ENCODE measurements around the gene CDC14A. TPM values are rescaled to one million over a fixed set of nuclear protein-coding genes. Genes with fewer than 3 reads are reported as not detected.

The CDC14A gene
- total and polyA plus RNA-seq, 2 of the 8 experiments (the other 6 are each of a cell fraction or from before 2014, with no cell fraction given), result 3.2 to 8.9 TPM

DNA sequence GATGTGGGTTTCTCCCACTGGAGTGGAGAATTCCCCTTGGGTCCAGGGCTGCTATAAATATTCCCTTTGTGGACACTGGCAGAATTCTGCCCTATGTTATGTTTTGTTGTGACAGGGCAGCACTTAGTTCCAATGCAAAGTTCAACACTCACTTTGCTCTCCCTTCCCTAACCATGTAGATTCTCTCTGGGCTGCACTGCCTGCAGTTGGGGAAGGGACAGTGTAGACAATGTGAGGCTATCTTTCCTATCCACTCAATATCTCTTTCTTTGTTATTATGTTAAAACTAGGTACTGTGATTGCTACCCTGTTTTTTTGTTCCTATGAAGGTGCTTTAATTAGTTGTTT, 205.3 kb downstream of the CDC14A start:
- H4K20me1 ChIP-seq (replicated peaks in 1 of 2; ENCODE audit: control insufficient read depth in 1 of 2, insufficient read depth in 2 of 2, low read length in 2 of 2), result no peaks in the 10 kb centered on the region
- H2BK120ac ChIP-seq (replicated peaks; ENCODE audit: low read depth, low read length), result no peak overlapping the region
- TF ChIP-seq SIX5 (IDR thresholded peaks at IDR 0.05; ENCODE audit: low read depth, low read length), result no peak
- no peak for TF ChIP-seq GTF2F1 (IDR thresholded peaks at IDR 0.05; ENCODE audit: borderline replicate concordance, low read depth, low read length)
- TF ChIP-seq, protein P1, sequence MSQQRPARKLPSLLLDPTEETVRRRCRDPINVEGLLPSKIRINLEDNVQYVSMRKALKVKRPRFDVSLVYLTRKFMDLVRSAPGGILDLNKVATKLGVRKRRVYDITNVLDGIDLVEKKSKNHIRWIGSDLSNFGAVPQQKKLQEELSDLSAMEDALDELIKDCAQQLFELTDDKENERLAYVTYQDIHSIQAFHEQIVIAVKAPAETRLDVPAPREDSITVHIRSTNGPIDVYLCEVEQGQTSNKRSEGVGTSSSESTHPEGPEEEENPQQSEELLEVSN (IDR thresholded peaks at IDR 0.05), result no peak
- no peak for TF ChIP-seq FOSL1 (IDR thresholded peaks at IDR 0.05; ENCODE audit: insufficient read depth, low read depth, low read length)
- TF ChIP-seq, protein P2, sequence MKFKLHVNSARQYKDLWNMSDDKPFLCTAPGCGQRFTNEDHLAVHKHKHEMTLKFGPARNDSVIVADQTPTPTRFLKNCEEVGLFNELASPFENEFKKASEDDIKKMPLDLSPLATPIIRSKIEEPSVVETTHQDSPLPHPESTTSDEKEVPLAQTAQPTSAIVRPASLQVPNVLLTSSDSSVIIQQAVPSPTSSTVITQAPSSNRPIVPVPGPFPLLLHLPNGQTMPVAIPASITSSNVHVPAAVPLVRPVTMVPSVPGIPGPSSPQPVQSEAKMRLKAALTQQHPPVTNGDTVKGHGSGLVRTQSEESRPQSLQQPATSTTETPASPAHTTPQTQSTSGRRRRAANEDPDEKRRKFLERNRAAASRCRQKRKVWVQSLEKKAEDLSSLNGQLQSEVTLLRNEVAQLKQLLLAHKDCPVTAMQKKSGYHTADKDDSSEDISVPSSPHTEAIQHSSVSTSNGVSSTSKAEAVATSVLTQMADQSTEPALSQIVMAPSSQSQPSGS (IDR thresholded peaks at IDR 0.05; ENCODE audit: low read length), result no peak
- no peak for TF ChIP-seq TAF7 (optimal IDR thresholded peaks at IDR 0.05; ENCODE audit: borderline replicate concordance, low read depth, low read length)
- TF ChIP-seq, protein P3, sequence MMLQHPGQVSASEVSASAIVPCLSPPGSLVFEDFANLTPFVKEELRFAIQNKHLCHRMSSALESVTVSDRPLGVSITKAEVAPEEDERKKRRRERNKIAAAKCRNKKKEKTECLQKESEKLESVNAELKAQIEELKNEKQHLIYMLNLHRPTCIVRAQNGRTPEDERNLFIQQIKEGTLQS (IDR thresholded peaks at IDR 0.05; ENCODE audit: insufficient read depth, low read depth, low read length), result no peak
- no peak for TF ChIP-seq HDAC2 (IDR thresholded peaks at IDR 0.05; ENCODE audit: borderline replicate concordance in 1 of 2, low read depth in 2 of 2, low read length in 2 of 2)
- TF ChIP-seq POLR2AphosphoS5 (IDR thresholded peaks at IDR 0.05; ENCODE audit: low read depth, low read length), result no peak
- no peak for TF ChIP-seq SAP30 (IDR thresholded peaks at IDR 0.05; ENCODE audit: insufficient read depth, insufficient replicate concordance, low read length)
- no peak for TF ChIP-seq NANOG (IDR thresholded peaks at IDR 0.05; ENCODE audit: insufficient read depth, low read depth, low read length, poor library complexity, severe bottlenecking)

More for the DNA sequence above, 205.3 kb downstream of the CDC14A start:
- Histone ChIP-seq H2AK5ac (ENCODE audit: low read depth, low read length) (no peak overlapping the region), H3K23me2 (ENCODE audit: low read depth, low read length) (no peaks in the 10 kb centered on the region), H4K5ac (ENCODE audit: insufficient read length, low read depth, low read length) (no peak overlapping the region), H3K27ac (ENCODE audit: low read depth, low read length) (no peak overlapping the region), H2BK20ac (ENCODE audit: low read length) (no peak overlapping the region), H4K91ac (replicated peaks; ENCODE audit: insufficient read length, low read length) (no peak overlapping the region), H3K9me3 (ENCODE audit: insufficient read depth in 2 of 2, low read depth in 1 of 2, low read length in 1 of 2) (no peaks in the 10 kb centered on the region), H4K8ac (ENCODE audit: extremely low read depth, insufficient read depth, low read length) (no peak overlapping the region; the same call in 1 of the 2 replicates), H3K56ac (replicated peaks; ENCODE audit: insufficient read length, low read depth, low read length) (no peak overlapping the region), H2BK5ac (ENCODE audit: low read depth, low read length) (no peak overlapping the region), H3K9ac (replicated peaks in 1 of 4; ENCODE audit: extremely low read depth in 1 of 4, low read depth in 3 of 4, low read length in 3 of 4) (no peak overlapping the region), H2AFZ (ENCODE audit: low read length) (peak overlapping the region; percentile 49; the same call in 1 of the 2 replicates), H3K27me3 (replicated peaks in 1 of 4; ENCODE audit: control insufficient read depth in 3 of 4, extremely low read depth in 1 of 4, insufficient read depth in 3 of 4, low read length in 3 of 4) (no peaks in the 10 kb centered on the region), H3K36me3 (ENCODE audit: control insufficient read depth in 2 of 4, insufficient read depth in 4 of 4, low read length in 3 of 4) (no peaks in the 10 kb centered on the region), H3K79me1 (ENCODE audit: low read depth, low read length) (no peaks in the 10 kb centered on the region), H3K4me2 (ENCODE audit: insufficient read depth in 1 of 2, low read depth in 2 of 2, low read length in 2 of 2) (no peak overlapping the region; a peak in 1 of 4 replicates), H3K23ac (ENCODE audit: insufficient read length) (no peak overlapping the region), H3K4me3 (ENCODE audit: extremely low read depth in 1 of 4, insufficient read depth in 2 of 4, low read depth in 3 of 4, low read length in 4 of 4) (no peak overlapping the region; a peak in 1 of 8 replicates), H2BK12ac (ENCODE audit: low read depth, low read length) (no peak overlapping the region), H3K79me2 (ENCODE audit: control insufficient read depth in 1 of 2, insufficient read depth in 2 of 2, low read length in 2 of 2) (no peaks in the 10 kb centered on the region), H3K4ac (replicated peaks; ENCODE audit: insufficient read length, low read depth, low read length) (no peak overlapping the region), H3K18ac (ENCODE audit: extremely low read depth, low read length) (no peak overlapping the region), H3K4me1 (replicated peaks in 1 of 4; ENCODE audit: control insufficient read depth in 3 of 4, insufficient read depth in 4 of 4, low read length in 3 of 4) (peaks cover 0 to 8% (median 0%) of the 10 kb centered on the region in 4 experiments; a peak in 2 of 7 replicates), H2BK15ac (ENCODE audit: low read length) (no peak overlapping the region), H3K14ac (ENCODE audit: insufficient read length) (no peak overlapping the region)
- FAIRE-seq, result peak; percentile 32
- no peak for DNase-seq (ENCODE audit: low read depth in 1 of 2, low spot score in 2 of 2)
- ChIA-PET POLR2A (ENCODE audit: partially characterized antibody) (no interaction called here), CTCF (ENCODE audit: partially characterized antibody) (interaction anchor here (0.7 to 1.7 kb wide), 2 partner anchors 14 to 310 kb away, joined by 3 to 5 read pairs; no protein-coding TSS in a partner anchor)

Measured in H1 (cell line).